ENCODE measurements around the gene ARMC12.
A peak's percentile ranks its signal among the peaks of the same experiment; 100 is the strongest.
"Not testable (repeated sequence)": the region's sequence is repeated elsewhere in the genome, so short reads cannot be mapped to it uniquely, and the experiment has no call there.

Gene ARMC12, protein sequence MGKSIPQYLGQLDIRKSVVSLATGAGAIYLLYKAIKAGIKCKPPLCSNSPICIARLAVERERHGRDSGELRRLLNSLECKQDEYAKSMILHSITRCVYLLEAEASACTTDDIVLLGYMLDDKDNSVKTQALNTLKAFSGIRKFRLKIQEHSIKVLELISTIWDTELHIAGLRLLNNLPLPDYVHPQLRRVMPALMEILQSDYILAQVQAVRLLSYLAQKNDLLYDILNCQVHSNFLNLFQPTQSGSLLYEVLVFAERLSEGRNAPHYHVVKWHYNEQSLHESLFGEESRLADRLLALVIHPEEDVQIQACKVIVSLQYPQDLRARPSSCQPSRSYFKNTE

DNA sequence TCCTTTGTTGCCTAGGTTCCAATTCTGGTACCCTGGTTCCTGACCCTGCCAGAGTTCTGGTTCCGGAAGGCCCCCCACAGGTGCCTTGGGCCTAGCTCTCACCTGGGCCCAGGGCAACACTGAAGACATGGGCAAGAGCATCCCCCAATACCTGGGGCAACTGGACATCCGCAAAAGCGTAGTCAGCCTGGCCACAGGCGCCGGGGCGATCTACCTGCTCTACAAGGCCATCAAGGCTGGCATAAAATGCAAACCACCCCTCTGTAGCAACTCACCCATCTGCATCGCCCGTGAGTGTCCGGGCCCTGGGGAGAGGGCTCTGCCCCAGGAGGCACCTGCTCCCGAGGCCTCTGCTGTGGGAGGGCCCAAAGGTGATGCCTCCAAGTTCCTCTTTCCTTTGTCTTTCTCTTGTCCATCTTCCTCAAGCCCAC is at the start of gene ARMC12:
Gene ARMC12 (plus strand): TSS at position 51 of the 431 bp plus-strand sequence. CDS start 77 bp downstream, at position 128.
- DNase-seq (ENCODE audit: low read depth in 2 of 3, low spot score in 1 of 3) = no peak

DNA sequence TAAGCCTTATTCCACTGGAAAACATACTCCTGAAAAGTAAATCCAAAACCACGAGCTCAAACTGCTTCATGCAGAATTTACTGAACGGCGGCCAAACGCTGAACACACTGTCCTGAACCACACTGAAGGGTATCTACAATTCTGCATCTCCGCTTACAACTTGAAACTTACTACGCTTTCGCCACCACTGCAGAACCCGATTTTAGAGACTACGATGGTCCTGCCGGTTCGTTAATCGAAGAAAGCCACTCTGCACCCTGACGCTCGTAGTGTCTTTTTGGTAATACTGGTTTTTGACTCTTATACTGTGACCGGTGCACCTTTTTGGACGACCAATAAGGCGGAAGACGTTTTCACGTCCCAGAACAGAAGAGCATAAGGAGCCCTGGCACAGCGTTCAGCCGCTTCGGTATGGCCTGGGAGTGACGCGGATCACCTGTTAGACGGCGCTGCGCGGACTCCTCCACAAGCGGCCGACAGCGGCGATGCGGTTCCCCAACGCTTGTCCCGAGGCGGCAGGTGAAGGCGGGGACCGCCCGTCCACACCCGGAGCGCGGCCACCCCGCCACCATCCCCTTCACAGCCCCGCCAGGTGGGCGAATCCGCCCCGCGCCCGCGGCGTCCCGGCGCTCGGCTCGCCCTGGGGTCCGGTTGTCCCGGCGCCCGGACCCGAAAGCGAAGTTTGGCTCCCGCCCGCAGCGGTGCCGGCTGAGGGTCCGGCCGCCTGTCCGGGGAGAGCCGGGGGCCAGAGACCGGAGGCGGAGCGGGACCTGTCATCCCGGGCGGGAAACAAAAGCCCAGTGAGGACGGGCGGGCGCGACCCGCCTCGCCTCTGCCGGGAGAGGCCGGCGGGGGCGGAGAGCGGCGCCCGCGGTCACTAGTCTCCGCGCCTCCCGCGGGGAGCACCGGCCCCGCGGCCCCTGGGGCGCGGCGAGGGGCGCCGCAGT is 48.9 kb upstream of the ARMC12 start:
- DNase-seq (ENCODE audit: low read depth in 2 of 3, low spot score in 1 of 3) = peak; percentile 30 to 56 (median 46)

DNA sequence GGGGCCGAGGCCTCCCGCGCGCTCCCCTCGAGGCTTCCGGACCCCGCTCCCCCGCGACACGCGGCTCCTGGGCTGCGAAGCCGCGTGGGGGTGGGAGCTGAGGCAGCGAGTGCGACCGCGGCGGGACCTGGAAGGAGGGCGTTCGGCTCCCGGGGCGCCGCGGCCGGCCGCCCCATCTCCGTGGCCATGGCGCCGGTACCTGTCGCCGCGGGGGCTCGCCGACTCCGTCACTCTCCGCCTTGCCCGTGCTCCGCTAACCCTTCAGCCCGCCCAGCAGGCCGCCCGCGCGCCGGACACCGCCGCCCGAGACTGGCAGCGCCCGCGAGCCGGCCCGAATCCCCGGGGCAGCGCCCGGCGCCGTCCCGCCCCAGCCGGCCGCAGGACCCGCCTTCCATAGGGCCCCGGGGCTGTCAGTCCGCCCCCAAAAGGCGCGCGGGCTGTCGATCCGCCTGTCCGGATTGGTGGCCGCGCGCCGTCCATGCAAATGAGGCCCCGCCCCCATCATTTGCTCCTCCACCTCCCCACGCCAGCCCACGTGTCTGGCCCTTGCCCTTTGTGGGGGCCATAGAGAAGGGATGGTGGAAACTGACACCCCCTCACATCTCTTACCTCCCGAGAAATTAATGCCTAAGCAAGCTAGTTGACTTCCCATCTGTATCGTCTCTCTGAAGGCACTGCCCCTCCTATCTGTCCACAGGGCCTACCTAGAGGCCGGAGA is 48.1 kb upstream of the ARMC12 start, which contains the start of gene FKBP5:
Gene FKBP5 (minus strand): TSS at position 311 of the 718 bp plus-strand sequence. CDS start 46,091 bp downstream, outside the sequence.
- peak; percentile 79 to 91 (median 83) for DNase-seq (ENCODE audit: low read depth in 2 of 3, low spot score in 1 of 3)

DNA sequence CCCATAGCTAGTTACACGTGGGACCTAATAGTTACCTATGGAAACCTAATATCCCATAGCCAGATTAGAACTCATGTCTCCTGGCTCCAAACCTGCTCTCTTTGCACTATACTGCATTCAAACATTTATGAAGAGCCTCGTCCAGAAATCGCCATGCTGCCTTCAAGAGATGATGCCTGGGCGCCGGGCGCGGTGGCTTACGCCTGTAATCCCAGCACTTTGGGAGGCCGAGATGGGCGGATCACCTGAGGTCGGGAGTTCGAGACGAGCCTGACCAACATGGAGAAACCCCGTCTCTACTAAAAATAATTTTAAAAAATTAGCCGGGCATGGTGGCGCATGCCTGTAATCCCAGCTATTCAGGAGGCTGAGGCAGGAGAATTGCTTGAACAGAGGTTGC is 46.8 kb upstream of the ARMC12 start:
- not testable (repeated sequence) for DNase-seq (ENCODE audit: low read depth in 2 of 3, low spot score in 1 of 3)

DNA sequence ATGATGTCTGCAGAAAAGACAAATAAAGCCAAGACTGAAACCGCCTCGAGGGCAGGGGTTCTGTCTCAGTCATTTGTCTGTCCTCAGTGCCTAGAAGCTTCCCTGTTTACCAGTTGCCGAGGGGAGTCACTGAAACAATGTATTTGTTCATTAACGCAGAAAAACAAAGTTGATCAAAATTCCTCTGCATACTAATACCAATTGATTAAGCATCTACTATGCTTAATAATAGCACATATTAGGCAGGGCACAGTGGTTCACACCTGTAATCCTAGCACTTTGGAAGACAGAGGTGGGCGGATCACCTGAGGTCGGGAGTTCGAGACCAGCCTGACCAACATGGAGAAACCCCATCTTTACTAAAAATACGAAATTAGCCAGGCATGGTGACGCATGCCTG is 46.3 kb upstream of the ARMC12 start:
- no peak for DNase-seq (ENCODE audit: low read depth in 2 of 3, low spot score in 1 of 3)

DNA sequence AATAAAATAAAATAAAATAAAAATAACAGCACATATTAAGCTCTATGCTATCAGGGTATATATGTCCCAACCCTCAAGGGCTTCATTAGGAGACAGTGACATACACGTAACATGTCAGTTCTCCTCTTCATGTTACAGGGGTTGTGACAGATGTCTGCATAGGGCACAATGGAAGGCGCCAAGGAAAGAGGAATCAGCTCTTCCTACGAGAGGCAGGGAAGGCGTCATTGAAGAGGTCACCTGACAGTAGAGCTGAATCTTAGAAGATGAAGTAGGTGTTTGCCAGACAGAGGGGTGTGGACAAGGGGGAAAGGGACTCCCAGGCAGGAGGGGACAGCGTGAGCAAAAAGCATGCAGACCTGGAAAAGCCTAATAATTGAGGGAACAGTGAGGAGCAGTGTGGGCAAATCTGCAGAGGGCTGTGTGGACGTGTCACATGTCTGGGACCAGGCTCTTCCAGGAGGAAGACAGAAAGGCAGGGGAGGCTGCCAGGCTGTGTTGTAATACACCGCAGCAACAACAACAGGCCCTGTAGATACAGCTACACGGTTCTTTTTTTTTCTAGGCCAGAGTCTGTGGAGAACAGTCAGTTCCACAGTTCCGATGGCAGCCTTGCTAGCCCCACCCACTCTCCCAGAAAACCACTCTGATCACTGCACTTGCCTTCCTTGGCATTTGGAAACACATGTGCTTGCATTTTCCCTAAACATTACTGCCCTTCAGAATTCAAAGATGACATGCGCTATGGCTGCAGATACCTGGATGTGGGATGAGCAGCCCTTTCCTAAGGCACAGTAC is 45.6 kb upstream of the ARMC12 start:
- DNase-seq (ENCODE audit: low read depth in 2 of 3, low spot score in 1 of 3) = no peak

DNA sequence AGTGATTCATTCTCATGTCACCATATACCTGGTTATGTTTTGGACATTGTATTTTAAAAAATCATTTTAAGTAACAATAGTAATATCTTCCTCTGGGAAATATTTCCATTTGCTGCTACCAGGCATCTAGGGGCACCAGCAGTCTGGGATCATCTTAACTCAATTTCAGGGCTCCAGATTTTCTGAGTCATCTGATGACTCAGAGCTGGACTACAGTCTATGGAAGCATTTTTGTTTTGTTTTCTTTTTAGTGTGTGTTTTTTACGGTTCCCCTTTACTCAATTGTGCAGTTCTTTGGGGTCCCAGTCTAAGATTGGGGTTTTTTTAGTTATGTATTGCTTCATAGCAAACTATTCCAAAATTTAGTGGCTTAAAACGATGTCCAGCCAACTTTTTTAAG is 42.4 kb upstream of the ARMC12 start:
- DNase-seq (ENCODE audit: low read depth in 2 of 3, low spot score in 1 of 3) = no peak

DNA sequence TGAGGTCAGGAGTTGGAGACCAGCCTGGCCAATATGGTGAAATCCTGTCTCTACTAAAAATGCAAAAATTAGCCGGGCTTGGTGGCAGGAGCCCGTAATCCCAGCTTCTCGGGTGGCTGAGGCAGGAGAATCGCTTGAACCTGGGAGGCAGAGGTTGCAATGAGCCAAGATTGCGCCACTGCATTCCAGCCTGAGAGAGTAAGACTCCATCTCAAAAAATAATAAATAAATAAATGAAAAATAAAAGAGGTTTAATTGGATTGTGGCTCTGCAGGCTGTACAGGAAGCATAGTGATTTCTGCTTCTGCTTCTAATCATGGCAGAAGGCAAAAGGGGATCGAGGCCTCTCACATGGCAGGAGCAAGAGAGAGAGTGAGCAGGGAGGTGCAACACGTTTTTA is 38.4 kb upstream of the ARMC12 start:
- not testable (repeated sequence) for DNase-seq (ENCODE audit: low read depth in 2 of 3, low spot score in 1 of 3)

DNA sequence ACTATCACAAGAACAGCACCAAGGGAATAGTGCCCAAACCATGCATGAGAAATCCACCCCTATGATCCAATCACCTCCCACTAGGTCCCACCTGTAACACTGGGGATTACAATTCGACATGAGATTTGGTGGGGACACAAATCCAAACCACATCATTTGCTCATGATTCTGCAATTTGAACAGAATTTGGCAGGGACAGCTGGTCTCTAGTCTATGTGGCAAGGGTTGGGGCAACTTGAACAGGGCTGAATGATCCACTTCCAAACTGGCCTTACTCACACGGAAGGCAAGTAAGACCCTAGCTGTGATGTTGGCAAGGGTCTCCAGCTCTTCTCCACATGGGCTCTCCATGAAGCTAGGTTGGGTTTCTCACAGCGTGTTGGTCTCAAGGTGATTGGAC is 38.0 kb upstream of the ARMC12 start:
- no peak for DNase-seq (ENCODE audit: low read depth in 2 of 3, low spot score in 1 of 3)

DNA sequence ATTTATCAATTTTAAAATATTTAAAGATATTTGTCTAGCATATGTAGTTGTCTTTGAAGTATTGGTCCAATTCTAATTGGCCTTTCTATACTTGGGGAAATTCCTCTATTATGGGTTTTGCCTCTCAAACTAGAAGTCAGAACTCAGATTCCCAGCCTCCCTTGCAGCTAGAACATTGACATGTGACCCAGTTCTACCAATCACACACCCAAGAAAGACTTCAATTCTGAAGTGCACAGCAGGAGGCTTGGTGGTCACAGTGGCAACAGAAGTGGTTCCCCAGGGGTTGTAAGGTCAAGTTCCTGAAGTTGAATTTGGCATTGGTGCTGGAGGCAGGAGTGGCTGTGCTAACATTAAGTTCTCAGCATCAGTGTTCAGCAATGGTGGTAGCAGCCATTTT is 33.3 kb upstream of the ARMC12 start:
- DNase-seq (ENCODE audit: low read depth in 2 of 3, low spot score in 1 of 3) = no peak

DNA sequence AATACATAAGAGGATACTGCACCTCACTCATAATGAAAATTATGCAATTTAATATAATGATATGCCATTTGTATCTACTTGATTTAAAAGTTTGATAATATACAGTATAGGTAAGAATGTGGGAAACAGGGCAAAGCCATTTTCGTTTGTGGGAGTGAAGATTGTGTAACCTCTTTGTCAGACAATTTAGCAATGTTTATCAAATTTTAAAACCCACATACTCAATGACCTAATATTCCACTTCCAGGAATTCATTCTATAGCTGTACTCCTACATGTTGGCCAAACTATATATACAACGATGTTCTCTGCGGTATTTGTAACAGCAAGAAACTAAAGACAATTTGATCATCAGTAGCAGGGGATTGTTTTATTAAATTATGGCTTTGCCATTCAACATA is 30.4 kb upstream of the ARMC12 start:
- DNase-seq (ENCODE audit: low read depth in 2 of 3, low spot score in 1 of 3) = no peak

DNA sequence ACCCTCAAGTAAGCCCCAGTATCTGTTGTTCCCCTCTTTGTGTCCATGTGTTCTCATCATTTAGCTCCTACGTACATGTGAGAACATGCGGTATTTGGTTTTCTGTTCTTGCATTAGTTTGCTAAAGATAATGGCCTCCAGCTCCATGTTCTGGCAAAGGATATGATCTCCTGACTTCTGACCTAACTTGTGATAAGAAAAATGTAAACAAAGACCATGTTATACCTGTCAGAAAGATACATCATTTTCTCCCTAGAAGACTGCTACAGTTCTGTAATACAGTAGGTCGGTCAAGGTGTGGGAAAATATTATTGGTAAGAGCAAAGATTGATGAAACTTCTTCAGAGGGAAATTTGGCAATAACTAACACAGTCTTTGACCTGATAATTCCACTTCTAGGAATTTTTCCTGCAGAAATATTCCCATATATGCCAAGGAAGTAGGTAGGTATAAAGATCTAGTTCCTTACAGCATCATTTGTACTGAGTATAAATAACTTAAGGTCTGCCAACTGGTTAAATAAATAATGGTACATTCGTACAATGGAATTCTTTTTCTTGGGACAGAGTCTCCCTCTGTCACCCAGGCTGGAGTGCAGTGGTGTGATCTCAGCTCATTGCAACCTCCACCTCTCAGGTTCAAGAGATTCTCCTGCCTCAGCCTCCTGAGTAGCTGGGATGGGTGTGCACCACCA is 29.0 kb upstream of the ARMC12 start:
- no peak for DNase-seq (ENCODE audit: low read depth in 2 of 3, low spot score in 1 of 3)

DNA sequence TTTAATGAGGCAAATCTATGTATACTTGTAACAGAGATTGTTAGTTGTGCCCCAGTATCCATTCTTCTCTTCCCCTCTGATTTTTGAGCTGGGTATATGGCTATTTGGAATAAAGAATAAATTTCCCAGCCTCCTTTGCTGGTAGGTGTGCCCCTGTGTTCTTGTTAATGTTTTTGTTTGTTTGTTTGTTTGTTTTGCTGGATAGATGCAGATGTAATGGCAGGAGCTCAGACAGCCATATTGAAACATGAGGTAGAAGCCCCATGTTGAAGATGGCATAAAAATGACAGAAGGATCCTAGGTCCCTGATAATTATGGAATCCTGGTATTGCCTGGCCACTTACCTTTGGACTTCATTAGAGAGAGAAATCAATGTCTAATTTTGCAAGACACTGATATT is 28.2 kb upstream of the ARMC12 start:
- no peak for DNase-seq (ENCODE audit: low read depth in 2 of 3, low spot score in 1 of 3)

DNA sequence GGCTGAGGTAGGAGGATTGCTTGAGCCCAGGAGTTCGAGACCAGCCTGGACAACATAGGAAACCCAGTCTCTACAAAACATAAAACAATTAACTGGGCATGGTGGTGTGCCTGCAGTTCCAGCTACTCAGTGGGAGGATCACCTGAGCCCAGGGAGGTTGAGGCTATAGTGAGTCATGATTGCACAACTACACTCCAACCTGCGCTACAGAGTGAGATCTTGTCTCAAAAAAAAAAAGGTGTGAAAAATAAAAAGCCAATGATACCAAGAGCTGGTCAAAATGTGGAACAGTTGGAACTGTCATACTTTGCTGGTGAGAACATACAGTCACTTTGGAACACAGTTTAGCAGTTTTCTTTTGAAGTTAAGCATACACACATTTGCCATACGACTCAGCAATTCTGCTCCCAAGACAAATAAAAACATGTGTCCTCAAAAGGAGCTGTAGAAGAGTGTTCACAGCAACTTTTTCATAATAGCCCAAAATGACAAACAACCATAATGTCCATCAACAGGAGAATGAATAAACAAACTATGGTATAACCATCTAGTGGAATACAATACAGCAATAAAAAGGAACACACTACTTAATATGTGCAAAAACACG is 26.5 kb upstream of the ARMC12 start:
- no peak for DNase-seq (ENCODE audit: low read depth in 2 of 3, low spot score in 1 of 3)

DNA sequence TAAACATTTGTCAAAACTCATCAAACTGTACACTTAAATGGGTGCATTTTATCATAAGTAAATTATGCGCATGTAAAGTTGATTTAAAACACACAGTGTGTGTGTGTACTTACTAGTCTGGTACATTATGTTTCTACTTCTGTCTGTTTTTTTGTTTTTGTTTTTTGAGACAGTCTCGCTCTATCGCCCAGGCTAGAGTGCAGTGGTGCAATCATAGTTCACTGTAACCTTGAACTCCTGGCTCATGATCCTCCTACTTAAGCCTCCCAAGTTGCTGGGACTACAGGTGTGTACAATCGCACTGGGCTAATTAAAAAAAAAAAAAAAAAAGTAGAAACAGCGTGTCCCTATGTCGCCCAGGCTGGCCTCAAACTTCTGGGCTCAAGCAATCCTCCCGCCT is 25.1 kb upstream of the ARMC12 start:
- DNase-seq (ENCODE audit: low read depth in 2 of 3, low spot score in 1 of 3) = no peak

DNA sequence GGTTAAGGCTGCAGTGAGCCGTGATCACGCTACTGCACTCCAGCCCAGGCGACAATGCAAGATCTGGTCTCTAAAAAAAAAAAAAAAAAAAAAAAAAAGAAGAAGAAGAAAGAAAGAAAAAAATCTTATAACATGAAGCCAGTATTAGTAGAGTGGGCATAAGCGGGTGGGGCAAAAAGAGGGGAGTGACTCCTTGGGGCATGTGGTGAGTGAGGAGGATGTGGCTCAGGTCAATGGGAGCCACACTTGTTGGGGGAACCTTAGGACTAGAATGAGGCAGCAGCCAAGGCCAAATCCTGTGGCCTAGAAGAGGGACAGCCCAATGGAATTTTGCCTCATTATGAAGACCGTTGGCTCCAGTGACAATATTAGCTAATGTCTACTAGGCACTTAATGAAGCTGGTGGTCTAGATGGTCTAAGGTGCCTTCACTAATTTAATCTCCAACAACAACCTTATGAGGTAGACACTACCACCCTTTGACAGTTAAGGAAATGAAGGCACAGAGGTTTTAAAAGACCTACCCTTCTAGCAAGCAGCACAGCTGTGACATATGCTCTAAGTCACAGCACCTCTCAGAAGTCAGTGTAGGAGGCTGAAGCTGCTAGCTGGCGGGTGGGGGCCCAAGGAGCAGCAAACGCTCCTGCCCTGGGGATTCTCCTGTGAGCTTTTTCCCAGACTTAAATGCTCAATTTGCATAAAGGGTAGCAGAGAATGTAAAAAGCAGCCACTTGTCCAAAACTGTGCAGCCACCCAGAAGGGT is 23.6 kb upstream of the ARMC12 start:
- DNase-seq (ENCODE audit: low read depth in 2 of 3, low spot score in 1 of 3) = no peak

DNA sequence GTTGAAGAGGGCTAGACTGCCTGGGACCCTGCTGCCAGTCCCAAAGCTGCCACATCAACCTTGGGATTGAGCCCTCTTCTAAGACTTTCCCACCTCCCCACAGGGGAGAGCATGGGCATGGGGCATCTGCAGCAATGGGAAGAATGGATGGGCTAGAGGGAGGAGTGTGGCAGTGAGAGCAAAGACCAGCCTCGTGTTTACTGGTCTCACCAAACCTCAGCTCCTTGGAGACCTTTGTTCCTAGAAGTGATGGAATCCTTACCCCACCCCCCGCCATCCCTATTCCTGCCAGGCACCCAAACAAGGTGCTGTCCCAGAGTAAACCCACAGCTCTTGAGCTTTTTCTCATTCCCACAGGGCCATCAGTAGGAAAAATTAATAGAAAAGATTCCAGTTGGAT is 20.0 kb upstream of the ARMC12 start:
- DNase-seq (ENCODE audit: low read depth in 2 of 3, low spot score in 1 of 3) = no peak

DNA sequence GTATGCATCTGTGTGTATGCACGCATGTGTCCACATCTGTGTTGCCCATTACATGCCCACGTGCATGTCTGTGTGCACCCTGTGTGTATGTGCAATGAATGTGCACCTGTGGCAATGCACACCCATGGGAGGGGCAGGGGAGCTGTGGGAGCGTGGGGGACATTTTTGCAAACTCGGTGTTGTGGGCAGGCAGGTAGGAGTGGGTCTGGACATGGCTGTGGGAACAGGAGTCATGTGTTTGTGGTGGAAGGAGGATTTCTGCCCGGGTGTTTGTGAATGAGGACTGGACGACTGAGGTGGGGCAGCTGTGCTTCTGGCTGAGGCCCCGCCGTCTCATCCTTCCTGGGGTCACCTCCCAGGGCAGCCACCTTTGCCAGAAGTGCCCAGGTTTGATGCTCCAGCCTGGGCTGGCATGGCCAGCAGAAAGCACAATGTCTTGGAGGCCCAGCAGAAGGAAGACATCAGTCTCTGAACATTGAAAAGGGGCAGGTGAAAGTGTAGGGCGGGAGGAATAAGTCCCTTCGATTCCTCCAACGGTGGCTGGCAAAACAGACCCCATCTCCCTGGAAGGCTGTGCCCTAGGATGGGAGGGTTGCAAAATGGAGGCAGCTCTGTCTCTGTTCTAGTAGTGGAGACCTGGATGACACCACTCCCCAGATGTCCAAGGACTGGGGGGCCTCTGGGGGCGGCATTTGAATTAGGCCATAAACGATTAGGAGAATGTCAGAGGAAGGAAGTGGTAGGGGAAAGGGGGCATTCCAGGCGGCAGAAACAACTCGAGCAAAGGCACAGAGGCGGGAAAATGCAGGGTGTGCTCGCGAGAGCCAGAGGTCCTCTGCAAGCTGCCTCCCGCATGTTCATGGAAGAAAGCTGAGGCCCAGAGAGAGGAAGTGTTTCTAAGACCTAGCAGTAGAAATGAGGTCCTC is 19.1 kb upstream of the ARMC12 start:
- DNase-seq (ENCODE audit: low read depth in 2 of 3, low spot score in 1 of 3) = no peak
